ENCODE results near the gene MSL1. TPM values are rescaled to one million over a fixed set of nuclear protein-coding genes. Genes with fewer than 3 reads are reported as not detected.
A peak's percentile ranks its signal among the peaks of the same experiment; 100 is the strongest.

MSL1 gene
- total and polyA plus RNA-seq, 2 of the 13 experiments (the other 11 are each of a cell fraction or from before 2014, with no cell fraction given), result 63.8 to 88.5 TPM

- TF ChIP-seq FOXP1 (IDR thresholded peaks at IDR 0.05) (no peak), FOXP1 (CRISPR knock-in tag; IDR thresholded peaks at IDR 0.05) (peak; percentile 57; the same call in 1 of the 2 replicates), NR3C1 (CRISPR knock-in tag; IDR thresholded peaks at IDR 0.05) (no peak), ZBTB33 (CRISPR knock-in tag; IDR thresholded peaks at IDR 0.05) (peak; percentile 71), CEBPB (IDR thresholded peaks at IDR 0.05; ENCODE audit: borderline replicate concordance, low read depth, low read length) (peak; percentile 74; the same call in 1 of the 2 replicates), DBP (CRISPR knock-in tag; IDR thresholded peaks at IDR 0.05; ENCODE audit: not compliant biosample characterization) (no peak), KMT2B (CRISPR knock-in tag; IDR thresholded peaks at IDR 0.05) (peak; percentile 64; the same call in 1 of the 2 replicates), ZNF770 (CRISPR knock-in tag; IDR thresholded peaks at IDR 0.05) (no peak), ATRX (CRISPR knock-in tag; IDR thresholded peaks at IDR 0.05; ENCODE audit: borderline replicate concordance) (no peak), ZNF605 (CRISPR knock-in tag; IDR thresholded peaks at IDR 0.05) (peak; percentile 65), NFYB (CRISPR knock-in tag; IDR thresholded peaks at IDR 0.05) (peak; percentile 40), SETDB1 (CRISPR knock-in tag; IDR thresholded peaks at IDR 0.05; ENCODE audit: borderline replicate concordance) (0 out of 2 replicates have a peak, but pooled peaks have one; percentile 45), KAT7 (CRISPR knock-in tag; IDR thresholded peaks at IDR 0.05; ENCODE audit: borderline replicate concordance) (no peak), GFI1 (CRISPR knock-in tag; IDR thresholded peaks at IDR 0.05; ENCODE audit: borderline replicate concordance) (0 out of 2 replicates have a peak, but pooled peaks have one; percentile 59), KDM1A (CRISPR knock-in tag; IDR thresholded peaks at IDR 0.05) (no peak), ZNF800 (CRISPR knock-in tag; IDR thresholded peaks at IDR 0.05) (peak; percentile 35; the same call in 1 of the 2 replicates), ZNF546 (CRISPR knock-in tag; conservative IDR thresholded peaks at IDR 0.05) (no peak), BHLHE40 (IDR thresholded peaks at IDR 0.05; ENCODE audit: low read length) (peak; percentile 87), PCBP1 (IDR thresholded peaks at IDR 0.05; ENCODE audit: borderline replicate concordance, low read depth, low read length) (no peak), AGO2 (optimal IDR thresholded peaks at IDR 0.05; ENCODE audit: low read depth, low read length) (no peak), TBL1XR1 (IDR thresholded peaks at IDR 0.05; ENCODE audit: borderline replicate concordance, low read length, partially characterized antibody) (peak; percentile 64), HNRNPL (IDR thresholded peaks at IDR 0.05; ENCODE audit: low read depth, low read length) (0 out of 2 replicates have a peak, but pooled peaks have one; percentile 62), ZMYM2 (CRISPR knock-in tag; IDR thresholded peaks at IDR 0.05) (peak; percentile 47), ZNF232 (CRISPR knock-in tag; IDR thresholded peaks at IDR 0.05; ENCODE audit: borderline replicate concordance) (peak; percentile 97)
These were observed 23.6 kb upstream of the MSL1 start (continued) for GRCh38 chr17:40097931-40098845.
